22Rv1 (cell line): ENCODE data around the gene C1QTNF9.

Experiments used
- CTCF ChIP-seq: fragments of 450-650 bp; IDR thresholded peaks from 2 replicates; pipeline ENCODE4 v1.5.1; 2017; ENCODE audit warnings: mild to moderate bottlenecking
- ZFX ChIP-seq: fragments of 450-650 bp; IDR thresholded peaks from 2 replicates; pipeline ENCODE4 v1.6.1; 2017; ENCODE audit warnings: antibody characterized with exemption, borderline replicate concordance

DNA sequence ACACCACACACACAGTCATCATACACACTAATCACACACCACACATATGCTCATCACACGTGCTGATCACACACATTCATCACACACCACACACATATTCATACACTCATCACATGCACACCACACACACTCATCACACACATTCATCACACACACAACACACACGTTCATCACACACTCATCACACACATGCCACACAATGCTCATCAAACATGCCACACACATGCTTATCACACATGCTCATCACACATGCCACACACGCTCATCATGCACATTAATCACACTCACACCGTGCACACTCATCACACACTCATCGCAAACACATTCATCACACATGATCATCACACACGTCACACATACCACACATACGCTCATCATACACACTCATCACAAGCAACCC lies 47.5 kb downstream of the C1QTNF9 start:
- TF ChIP-seq CTCF = no peak
- TF ChIP-seq ZFX = no peak
